GM19328 (cell line): Measurements from ENCODE around the gene MLEC.

Experiments
- ATAC-seq: cut with Tn5 transposase; IDR thresholded peaks from one replicate; pipeline ENCODE4 v1.9.1; 2021; ENCODE audit warnings: mild to moderate bottlenecking, moderate library complexity; ENCODE audit not compliant: unreplicated experiment

Gene MLEC

GRCh38 chr12:120686690-120687577 lies at the start of gene MLEC:
Gene MLEC, plus strand, starts transcription at chr12:120687149. Its CDS starts 148 bp downstream, at chr12:120687297.
- ATAC-seq, result peak; percentile 57

- ATAC-seq, result peak; percentile 65
Observed at GRCh38 chr12:120639771-120640721, 46.9 kb upstream of the MLEC start, which contains the start of gene CABP1. Gene CABP1, plus strand, starts transcription at chr12:120640626. Its CDS starts 60 bp downstream, at chr12:120640686.

- peak; percentile 30 for ATAC-seq
Observed at GRCh38 chr12:120640861-120641833, 45.8 kb upstream of the MLEC start.

GRCh38 chr12:120642121-120642520 lies 44.8 kb upstream of the MLEC start:
- ATAC-seq, result no peak

GRCh38 chr12:120642826-120643225 lies 44.1 kb upstream of the MLEC start:
- no peak for ATAC-seq

GRCh38 chr12:120643574-120643973 lies 43.4 kb upstream of the MLEC start:
- no peak for ATAC-seq

GRCh38 chr12:120646044-120646443 lies 40.9 kb upstream of the MLEC start:
- no peak for ATAC-seq

- no peak for ATAC-seq
Observed at GRCh38 chr12:120647375-120647755, 39.6 kb upstream of the MLEC start.

GRCh38 chr12:120649442-120650232 lies 37.3 kb upstream of the MLEC start:
- ATAC-seq, result no peak

- ATAC-seq, result no peak
Observed at GRCh38 chr12:120650233-120650690, 36.7 kb upstream of the MLEC start.

GRCh38 chr12:120651821-120652220 lies 35.1 kb upstream of the MLEC start:
- no peak for ATAC-seq

GRCh38 chr12:120652656-120653435 lies 34.1 kb upstream of the MLEC start:
- ATAC-seq, result no peak

- no peak for ATAC-seq
Observed at GRCh38 chr12:120653611-120654010, 33.3 kb upstream of the MLEC start.

GRCh38 chr12:120654656-120655055 lies 32.3 kb upstream of the MLEC start:
- ATAC-seq, result no peak

- no peak for ATAC-seq
Observed at GRCh38 chr12:120656008-120656407, 30.9 kb upstream of the MLEC start.

GRCh38 chr12:120658286-120659150 lies 28.4 kb upstream of the MLEC start:
- no peak for ATAC-seq

- ATAC-seq, result no peak
Observed at GRCh38 chr12:120659151-120659525, 27.8 kb upstream of the MLEC start.

GRCh38 chr12:120661432-120661831 lies 25.5 kb upstream of the MLEC start:
- ATAC-seq, result no peak
